SK-MEL-5 (cell line): ENCODE data around the gene PIWIL1. TPM values are rescaled to one million over a fixed set of nuclear protein-coding genes. Genes with fewer than 3 reads are reported as not detected.
A peak's percentile ranks its signal among the peaks of the same experiment; 100 is the strongest.

Experiments
- DNase-seq: peaks from one replicate; pipeline ENCODE4 v3.0.0-alpha.2; 2016; ENCODE audit warnings: low read depth, low spot score
- in situ Hi-C: cut with HindIII; loops from 2 replicates; pipeline ENCODE4 v1.10.0; 2016; ENCODE audit warnings: low sequenced_read_pairs, high pct_unique_total_duplicates, low pct_unique_long_range_greater_than_20kb
- total RNA-seq: library from RNA; depleted of rRNA; stranded (reverse); fragments of >200 nt; shearing (Covaris generic); gene quantifications from 2 replicates; pipeline ENCODE4 v1.2.3, GENCODE V29; 2014

PIWIL1 gene
- total RNA-seq, 1 experiment from 2014 or later = not detected

DNA sequence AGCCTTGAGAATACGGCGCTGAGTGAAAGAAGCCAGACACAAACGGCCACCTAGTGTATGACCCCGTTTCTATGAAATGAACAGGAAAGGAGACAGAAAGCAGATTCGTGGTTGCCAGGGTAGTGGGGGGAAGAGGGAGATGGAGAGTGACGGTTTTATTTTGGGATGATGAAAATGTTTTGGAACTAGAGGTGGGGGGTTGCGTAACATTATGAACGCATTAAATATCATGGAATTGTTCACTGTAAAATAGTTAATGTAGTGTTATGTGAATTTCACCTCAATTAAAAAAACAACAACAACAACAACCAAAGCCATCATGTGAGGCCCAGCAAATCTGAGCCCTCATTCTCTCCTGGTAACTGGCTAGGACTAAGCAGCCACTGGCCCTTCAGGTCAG, 3.3 kb upstream of the PIWIL1 start:
- in situ Hi-C loops = no loop called here
- no peak for DNase-seq

DNA sequence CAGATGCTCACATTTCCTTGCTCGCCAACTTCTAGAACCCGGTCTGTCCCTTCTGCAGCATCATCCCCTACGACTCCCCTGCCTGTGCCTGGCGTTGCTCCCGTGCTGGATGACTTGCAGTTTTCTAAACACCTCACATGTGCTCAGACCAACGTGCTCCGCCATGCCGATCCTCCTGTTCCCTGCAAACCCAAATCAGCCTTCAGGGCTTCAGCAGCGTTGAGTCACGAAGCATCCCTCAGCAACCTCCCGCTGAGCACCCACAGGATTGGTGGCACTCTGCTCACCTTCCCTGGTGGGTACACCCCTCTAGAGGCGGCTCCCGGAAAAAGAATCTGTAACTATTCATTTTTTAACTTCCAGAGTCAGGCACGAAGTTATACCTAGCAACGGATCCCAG, 2.8 kb upstream of the PIWIL1 start:
- in situ Hi-C loops = no loop called here
- no peak for DNase-seq

GRCh38 chr12:130335517-130336392, 1.9 kb upstream of the PIWIL1 start:
- peak; percentile 75 for DNase-seq
- in situ Hi-C loops = no loop called here

GRCh38 chr12:130336723-130337487, 782 bp upstream of the PIWIL1 start:
- in situ Hi-C loops = no loop called here

DNA sequence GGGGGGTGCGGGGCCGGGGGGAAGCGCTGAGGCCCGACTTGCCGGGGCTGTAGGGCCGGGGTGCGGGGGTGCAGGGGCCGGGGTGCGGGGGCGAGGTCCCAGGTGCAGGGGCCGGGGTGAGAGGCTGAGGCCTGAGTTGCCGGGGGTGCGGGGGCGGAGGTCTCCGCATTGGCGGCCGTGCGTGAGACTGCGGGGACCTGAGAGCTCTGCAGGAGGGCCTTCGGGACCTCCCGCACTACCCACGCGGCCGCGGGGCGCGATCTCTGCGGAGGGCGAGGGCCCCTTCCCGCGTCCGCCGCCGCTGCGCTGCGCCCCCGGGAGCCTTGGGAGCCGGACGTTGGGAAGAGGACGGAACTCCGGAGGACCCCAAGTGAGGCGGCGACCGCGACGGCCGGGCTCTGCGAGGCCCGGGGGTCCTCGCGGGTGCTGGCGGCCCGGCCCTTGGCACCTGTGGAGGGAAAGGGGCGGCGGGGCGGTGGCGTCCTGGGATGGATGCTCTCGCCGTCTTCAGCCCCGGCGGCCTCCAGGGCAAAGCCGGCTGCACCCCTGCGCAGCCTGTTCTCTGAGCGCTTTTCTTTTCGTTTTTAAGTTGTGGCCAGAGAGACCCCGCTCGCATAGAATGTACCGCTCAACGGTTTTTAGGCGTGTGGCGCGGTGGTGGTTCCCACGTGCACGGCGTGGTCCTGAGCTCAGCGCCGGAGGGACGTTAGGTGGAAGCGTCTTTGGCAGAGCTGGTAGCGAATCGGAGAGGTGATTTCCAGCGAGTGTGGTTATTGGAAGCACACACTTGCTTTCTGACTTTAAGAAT, 1.3 kb downstream of the PIWIL1 start:
- in situ Hi-C loops = no loop called here
- DNase-seq = no peak

More at GRCh38 chr12:130336723-130337487, 782 bp upstream of the PIWIL1 start:
- no peak for DNase-seq

- no peak for DNase-seq
Observed at GRCh38 chr12:130339951-130340350, 2.3 kb downstream of the PIWIL1 start.

GRCh38 chr12:130342442-130342841, 4.8 kb downstream of the PIWIL1 start:
- DNase-seq = no peak
- in situ Hi-C loops = no loop called here

More at GRCh38 chr12:130339951-130340350, 2.3 kb downstream of the PIWIL1 start:
- in situ Hi-C loops = no loop called here

- in situ Hi-C loops = no loop called here
- no peak for DNase-seq
Observed at GRCh38 chr12:130342842-130343241, 5.2 kb downstream of the PIWIL1 start.

- in situ Hi-C loops = no loop called here
- DNase-seq = no peak
Observed at GRCh38 chr12:130344529-130344928, 6.8 kb downstream of the PIWIL1 start.

GRCh38 chr12:130345292-130345691, 7.6 kb downstream of the PIWIL1 start:
- in situ Hi-C loops = no loop called here
- DNase-seq = no peak

- DNase-seq = no peak
- in situ Hi-C loops = no loop called here
Observed at GRCh38 chr12:130347588-130347987, 9.9 kb downstream of the PIWIL1 start.

GRCh38 chr12:130350715-130351114, 13.0 kb downstream of the PIWIL1 start:
- no peak for DNase-seq
- in situ Hi-C loops = no loop called here

GRCh38 chr12:130351326-130351725, 13.6 kb downstream of the PIWIL1 start:
- DNase-seq = no peak
- in situ Hi-C loops = no loop called here

GRCh38 chr12:130353081-130353480, 15.4 kb downstream of the PIWIL1 start:
- DNase-seq = no peak
- in situ Hi-C loops = no loop called here

- DNase-seq = no peak
- in situ Hi-C loops = no loop called here
Observed at GRCh38 chr12:130354407-130354806, 16.7 kb downstream of the PIWIL1 start.

GRCh38 chr12:130356222-130356621, 18.5 kb downstream of the PIWIL1 start:
- no peak for DNase-seq
- in situ Hi-C loops = no loop called here

DNA sequence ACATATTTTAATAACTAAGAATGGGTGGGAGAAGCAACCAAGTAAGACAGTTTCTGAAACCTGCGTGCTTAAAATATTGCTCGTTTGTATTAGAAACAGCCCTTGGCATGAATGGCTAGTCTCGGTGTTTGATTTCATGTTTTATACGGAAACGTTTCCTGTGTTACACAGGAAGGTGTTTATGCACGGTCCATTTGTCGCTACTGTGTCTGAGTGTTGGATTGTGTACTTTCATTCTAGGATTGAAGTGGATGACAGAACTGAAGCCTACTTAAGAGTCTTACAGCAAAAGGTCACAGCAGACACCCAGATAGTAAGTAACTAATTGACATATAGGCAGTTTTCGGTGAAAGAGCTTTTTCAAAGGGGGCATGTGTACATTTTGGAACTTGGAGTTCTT, 19.6 kb downstream of the PIWIL1 start:
- no peak for DNase-seq
- in situ Hi-C loops = no loop called here

GRCh38 chr12:130357729-130358330, 20.1 kb downstream of the PIWIL1 start:
- no peak for DNase-seq
- in situ Hi-C loops = no loop called here
